Measurements from ENCODE around the gene ABCG8.

DNA sequence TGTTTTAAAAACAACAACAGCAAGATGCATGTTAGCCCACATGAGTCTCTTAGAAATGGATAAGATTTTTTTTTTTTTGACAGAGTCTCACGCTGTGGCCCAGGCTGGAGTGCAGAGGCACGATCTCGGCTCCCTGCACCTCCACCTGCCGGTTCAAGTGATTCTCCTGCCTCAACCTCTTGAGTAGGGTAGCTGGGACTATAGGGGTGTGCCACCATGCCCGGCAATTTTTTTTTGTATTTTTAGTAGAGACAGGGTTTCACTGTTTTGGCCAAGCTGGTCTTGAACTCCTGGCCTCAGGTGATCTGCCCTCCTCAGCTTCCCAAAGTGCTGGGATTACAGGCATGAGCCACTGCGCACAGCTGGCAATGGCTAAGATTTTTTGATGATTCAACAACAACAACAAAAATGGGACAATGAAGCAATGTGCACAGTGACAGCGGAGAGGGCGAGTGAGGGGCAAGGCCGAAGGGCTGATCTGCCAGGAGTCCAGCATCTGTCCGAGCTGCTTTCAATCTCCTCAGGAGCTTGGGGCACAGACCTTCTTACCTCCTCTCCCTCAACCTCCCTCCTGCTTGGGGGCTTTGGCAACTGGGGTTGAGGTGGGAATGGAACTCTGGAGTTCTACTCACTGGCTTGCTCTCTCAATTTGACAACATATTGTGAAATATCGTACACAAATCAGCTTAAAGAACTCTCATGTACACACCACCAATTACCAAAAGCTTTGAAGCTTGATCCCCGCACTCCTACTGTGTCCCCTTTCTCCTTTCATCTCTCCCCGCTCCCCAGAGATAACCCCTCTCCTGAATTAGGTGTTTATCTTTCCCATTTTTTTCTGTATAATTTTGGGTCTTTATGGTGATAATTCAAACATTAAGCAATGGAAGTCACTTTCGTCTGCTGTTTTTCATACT lies 3.4 kb downstream of the ABCG8 start:
- TF ChIP-seq EP300 (IDR thresholded peaks at IDR 0.05) = no peak
- TF ChIP-seq, protein P1, sequence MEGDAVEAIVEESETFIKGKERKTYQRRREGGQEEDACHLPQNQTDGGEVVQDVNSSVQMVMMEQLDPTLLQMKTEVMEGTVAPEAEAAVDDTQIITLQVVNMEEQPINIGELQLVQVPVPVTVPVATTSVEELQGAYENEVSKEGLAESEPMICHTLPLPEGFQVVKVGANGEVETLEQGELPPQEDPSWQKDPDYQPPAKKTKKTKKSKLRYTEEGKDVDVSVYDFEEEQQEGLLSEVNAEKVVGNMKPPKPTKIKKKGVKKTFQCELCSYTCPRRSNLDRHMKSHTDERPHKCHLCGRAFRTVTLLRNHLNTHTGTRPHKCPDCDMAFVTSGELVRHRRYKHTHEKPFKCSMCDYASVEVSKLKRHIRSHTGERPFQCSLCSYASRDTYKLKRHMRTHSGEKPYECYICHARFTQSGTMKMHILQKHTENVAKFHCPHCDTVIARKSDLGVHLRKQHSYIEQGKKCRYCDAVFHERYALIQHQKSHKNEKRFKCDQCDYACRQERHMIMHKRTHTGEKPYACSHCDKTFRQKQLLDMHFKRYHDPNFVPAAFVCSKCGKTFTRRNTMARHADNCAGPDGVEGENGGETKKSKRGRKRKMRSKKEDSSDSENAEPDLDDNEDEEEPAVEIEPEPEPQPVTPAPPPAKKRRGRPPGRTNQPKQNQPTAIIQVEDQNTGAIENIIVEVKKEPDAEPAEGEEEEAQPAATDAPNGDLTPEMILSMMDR (IDR thresholded peaks at IDR 0.05) = no peak

Data from tibial nerve (tissue), 4 donors.